Neuron (in vitro differentiated cells): ENCODE data around the gene RAD51B.

ENCODE experiments used
- H2AFZ ChIP-seq: one replicate; pipeline ENCODE4 v1.6.1; 2013; ENCODE audit warnings: low read depth, mild to moderate bottlenecking, inconsistent platforms, low read length, moderate library complexity
- H3K27me3 ChIP-seq: one replicate; pipeline ENCODE4 v1.6.1; 2013; ENCODE audit warnings: low read length; ENCODE audit not compliant: insufficient read depth
- H3K36me3 ChIP-seq: one replicate; pipeline ENCODE4 v1.6.1; 2013; ENCODE audit warnings: low read length; ENCODE audit not compliant: insufficient read depth
- H3K4me1 ChIP-seq: one replicate; pipeline ENCODE4 v1.6.1; 2013; ENCODE audit warnings: low read length; ENCODE audit not compliant: insufficient read depth
- H3K4me3 ChIP-seq: 2 replicates; pipeline ENCODE4 v1.5.1; 2013; ENCODE audit warnings: mild to moderate bottlenecking, low read length, moderate library complexity
- H3K9me3 ChIP-seq: one replicate; pipeline ENCODE4 v1.6.1; 2013; ENCODE audit warnings: low read length

RAD51B gene

DNA sequence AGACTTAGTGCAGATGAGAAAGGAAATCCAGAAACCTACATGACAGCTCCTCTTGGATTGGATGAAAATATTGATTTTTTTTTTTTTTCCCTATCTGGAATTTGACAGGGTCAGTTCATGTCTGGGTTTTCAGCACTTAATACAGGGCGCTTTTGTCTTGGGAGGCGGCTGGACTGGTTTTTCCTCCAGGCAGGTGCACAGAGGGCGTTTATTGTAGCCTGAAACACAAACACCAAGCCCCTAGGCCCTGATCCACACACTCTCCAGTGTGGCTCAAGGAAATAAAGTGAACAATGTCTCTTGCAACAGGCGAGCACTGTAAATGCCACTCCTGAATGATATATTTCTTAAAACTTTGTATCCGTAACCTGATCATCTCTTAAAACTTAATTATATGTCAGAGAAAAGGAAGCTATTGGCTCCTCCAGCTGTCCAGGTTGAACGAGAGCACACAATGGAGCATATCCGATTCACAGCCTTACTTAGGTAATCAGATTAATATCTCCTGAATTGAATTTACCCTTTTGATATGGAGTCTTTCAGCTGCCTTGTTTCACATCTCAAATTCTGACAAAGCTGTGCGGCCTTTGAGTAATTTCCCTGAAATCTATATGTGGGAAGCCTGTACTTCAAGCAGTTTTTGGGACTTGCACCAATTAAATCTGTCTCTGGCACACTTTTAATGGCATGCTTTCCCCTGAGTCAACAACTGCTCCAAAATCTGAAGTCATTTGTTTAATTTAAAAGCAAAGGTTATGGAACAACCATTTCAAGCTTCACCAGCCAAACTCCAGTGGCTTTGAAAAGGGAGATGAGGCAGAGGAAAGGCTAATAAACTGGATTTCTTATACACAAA is 487.6 kb downstream of the RAD51B start:
- H2AFZ ChIP-seq, result no peak overlapping the region
- H3K4me3 ChIP-seq, result no peak overlapping the region
- H3K4me1 ChIP-seq, result peaks cover 16% of the 10 kb centered on the region
- no peaks in the 10 kb centered on the region for H3K36me3 ChIP-seq
- no peaks in the 10 kb centered on the region for H3K27me3 ChIP-seq
- peaks cover under 1% of the 10 kb centered on the region for H3K9me3 ChIP-seq

GRCh38 chr14:68307790-68308168 is 488.2 kb downstream of the RAD51B start:
- H3K27me3 ChIP-seq, result no peaks in the 10 kb centered on the region
- H3K36me3 ChIP-seq, result no peaks in the 10 kb centered on the region
- H3K4me1 ChIP-seq, result peaks cover 18% of the 10 kb centered on the region
- H2AFZ ChIP-seq, result no peak overlapping the region
- H3K4me3 ChIP-seq, result no peak overlapping the region
- H3K9me3 ChIP-seq, result no peaks in the 10 kb centered on the region

DNA sequence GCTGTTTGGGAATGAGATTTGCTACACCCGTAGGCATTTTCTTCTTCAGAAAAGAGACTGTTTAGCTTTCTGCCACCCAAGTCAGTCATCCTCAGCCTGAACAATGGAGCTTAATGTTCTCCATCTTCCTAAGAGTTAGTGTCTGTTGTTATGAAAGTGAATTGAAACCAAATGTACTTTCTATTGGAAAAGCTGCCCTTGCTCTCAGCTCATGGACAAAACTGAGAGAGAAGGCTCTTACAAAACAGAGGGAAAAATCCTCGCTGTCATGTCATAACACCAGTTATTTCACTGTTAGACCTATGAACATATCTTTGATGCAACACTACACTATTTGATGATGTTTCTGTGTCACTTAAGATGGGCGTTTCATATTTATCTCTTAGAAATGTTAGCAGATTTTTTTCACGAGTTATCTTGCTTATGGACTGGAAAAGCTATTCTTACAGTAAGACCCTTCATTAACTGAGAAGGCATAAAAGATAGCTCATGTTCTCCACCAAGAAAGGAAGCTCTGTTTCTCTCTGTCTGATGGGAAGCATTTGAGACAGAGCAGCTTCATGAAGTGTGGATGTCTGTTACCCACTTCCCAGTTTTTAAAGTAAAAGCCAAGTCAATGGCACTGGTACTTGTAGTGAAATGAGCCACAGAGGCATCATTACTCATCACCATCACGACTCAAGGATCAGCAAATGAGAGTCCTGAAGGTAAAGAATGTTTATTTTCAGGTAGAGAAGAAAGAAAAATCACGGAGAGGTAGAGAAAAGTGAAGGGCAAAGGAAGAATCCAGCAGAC is 489.3 kb downstream of the RAD51B start:
- H3K4me1 ChIP-seq, result peaks cover 27% of the 10 kb centered on the region
- no peak overlapping the region for H2AFZ ChIP-seq
- no peak overlapping the region for H3K4me3 ChIP-seq
- H3K27me3 ChIP-seq, result no peaks in the 10 kb centered on the region
- no peaks in the 10 kb centered on the region for H3K36me3 ChIP-seq
- H3K9me3 ChIP-seq, result no peaks in the 10 kb centered on the region

GRCh38 chr14:68309616-68310015 is 490.0 kb downstream of the RAD51B start:
- no peak overlapping the region for H2AFZ ChIP-seq
- H3K4me1 ChIP-seq, result peaks cover 29% of the 10 kb centered on the region
- no peaks in the 10 kb centered on the region for H3K9me3 ChIP-seq
- no peaks in the 10 kb centered on the region for H3K36me3 ChIP-seq
- no peak overlapping the region for H3K4me3 ChIP-seq
- H3K27me3 ChIP-seq, result no peaks in the 10 kb centered on the region

GRCh38 chr14:68312300-68312699 is 492.7 kb downstream of the RAD51B start:
- H3K4me1 ChIP-seq, result peaks cover 33% of the 10 kb centered on the region
- no peaks in the 10 kb centered on the region for H3K36me3 ChIP-seq
- no peak overlapping the region for H3K4me3 ChIP-seq
- H3K27me3 ChIP-seq, result no peaks in the 10 kb centered on the region
- H3K9me3 ChIP-seq, result no peaks in the 10 kb centered on the region
- H2AFZ ChIP-seq, result no peak overlapping the region

DNA sequence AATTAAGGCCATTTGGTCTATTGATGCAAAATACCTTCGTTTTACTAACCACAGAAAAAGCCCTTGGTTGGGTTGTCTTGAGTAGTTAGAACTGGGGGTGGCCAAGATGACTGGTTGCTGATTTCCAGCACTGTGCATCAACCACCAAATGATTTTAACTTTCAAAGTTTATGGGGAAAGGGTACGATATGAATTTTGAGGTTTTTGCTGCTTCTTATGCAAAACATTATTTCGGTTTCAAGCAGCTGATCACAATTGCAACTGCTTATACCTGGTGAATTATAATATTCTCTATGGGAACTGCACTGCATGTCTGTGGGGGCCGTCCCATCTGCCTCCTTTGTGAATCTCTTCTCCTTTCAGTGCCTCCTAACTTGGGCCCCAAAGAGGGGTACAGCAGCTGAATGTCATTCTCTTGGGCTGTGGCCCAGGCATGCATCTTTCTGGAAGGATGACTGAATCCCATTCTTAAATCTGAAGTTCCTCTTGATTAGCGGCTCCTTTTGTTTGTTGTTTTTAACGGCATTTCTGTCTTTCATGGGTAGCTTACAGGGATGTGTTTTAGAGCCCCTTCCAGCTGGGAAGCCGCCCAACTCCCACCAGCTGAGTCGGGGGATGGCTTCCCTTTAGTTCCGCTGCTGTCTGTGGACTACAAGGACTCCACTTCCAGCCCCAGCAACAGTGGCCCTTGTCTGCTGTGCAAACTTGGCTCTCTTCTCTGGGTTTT is 493.5 kb downstream of the RAD51B start:
- H3K9me3 ChIP-seq, result no peaks in the 10 kb centered on the region
- no peaks in the 10 kb centered on the region for H3K27me3 ChIP-seq
- H2AFZ ChIP-seq, result no peak overlapping the region
- no peaks in the 10 kb centered on the region for H3K36me3 ChIP-seq
- H3K4me3 ChIP-seq, result no peak overlapping the region
- peaks cover 27% of the 10 kb centered on the region for H3K4me1 ChIP-seq

DNA sequence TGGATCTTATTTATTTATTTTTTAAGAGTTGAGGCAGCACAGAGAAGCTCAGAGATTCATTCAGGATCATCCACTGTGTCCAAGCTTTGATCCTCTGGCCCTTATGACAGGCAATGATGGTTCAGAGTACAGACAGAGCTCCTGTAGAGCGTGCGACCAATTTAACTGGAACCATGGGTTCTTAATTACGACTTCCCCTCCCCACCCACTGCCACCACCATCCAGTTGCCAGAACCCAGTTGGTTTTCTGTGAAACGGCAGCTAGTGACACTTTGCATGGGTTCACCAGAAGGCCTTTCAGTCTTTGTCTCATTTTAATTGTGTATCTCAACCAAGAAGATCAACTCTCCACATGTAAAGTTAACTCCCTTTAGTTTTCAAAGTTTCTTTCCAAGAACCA is 495.1 kb downstream of the RAD51B start:
- no peaks in the 10 kb centered on the region for H3K27me3 ChIP-seq
- no peaks in the 10 kb centered on the region for H3K9me3 ChIP-seq
- H3K4me1 ChIP-seq, result peaks cover 32% of the 10 kb centered on the region
- H3K4me3 ChIP-seq, result no peak overlapping the region
- no peak overlapping the region for H2AFZ ChIP-seq
- no peaks in the 10 kb centered on the region for H3K36me3 ChIP-seq

DNA sequence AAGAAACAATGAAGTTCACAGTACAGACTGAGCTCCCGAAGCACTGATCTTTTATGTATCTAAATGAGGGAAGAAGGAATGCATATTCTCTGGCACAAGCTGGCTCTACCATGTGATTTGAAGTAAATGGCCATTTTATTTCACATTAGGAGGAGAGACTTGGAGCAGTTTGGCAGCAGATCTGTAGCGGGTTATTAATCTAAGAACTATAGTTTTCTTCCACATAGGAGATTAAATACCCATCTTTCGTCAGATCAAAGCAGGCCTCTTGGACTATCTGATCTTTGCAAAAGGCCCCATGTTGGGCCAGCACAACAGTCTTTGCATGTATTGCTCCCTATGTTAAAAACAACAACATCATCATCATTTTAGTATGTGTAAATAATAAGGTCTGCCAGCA is 495.5 kb downstream of the RAD51B start:
- no peaks in the 10 kb centered on the region for H3K9me3 ChIP-seq
- H3K4me3 ChIP-seq, result no peak overlapping the region
- no peaks in the 10 kb centered on the region for H3K36me3 ChIP-seq
- H3K27me3 ChIP-seq, result no peaks in the 10 kb centered on the region
- peaks cover 32% of the 10 kb centered on the region for H3K4me1 ChIP-seq
- H2AFZ ChIP-seq, result no peak overlapping the region

- Histone ChIP-seq H3K4me3 (no peak overlapping the region), H3K9me3 (no peaks in the 10 kb centered on the region), H3K27me3 (no peaks in the 10 kb centered on the region), H3K4me1 (peaks cover 32% of the 10 kb centered on the region), H3K36me3 (no peaks in the 10 kb centered on the region), H2AFZ (no peak overlapping the region)
These were observed 496.7 kb downstream of the RAD51B start for GRCh38 chr14:68316078-68316868.

GRCh38 chr14:68317239-68317638 is 497.7 kb downstream of the RAD51B start:
- Histone ChIP-seq H2AFZ (no peak overlapping the region), H3K9me3 (no peaks in the 10 kb centered on the region), H3K4me3 (no peak overlapping the region), H3K4me1 (peaks cover 32% of the 10 kb centered on the region), H3K36me3 (no peaks in the 10 kb centered on the region), H3K27me3 (no peaks in the 10 kb centered on the region)

- Histone ChIP-seq H3K4me3 (no peak overlapping the region), H2AFZ (no peak overlapping the region), H3K4me1 (peaks cover 21% of the 10 kb centered on the region), H3K27me3 (no peaks in the 10 kb centered on the region), H3K9me3 (no peaks in the 10 kb centered on the region), H3K36me3 (no peaks in the 10 kb centered on the region)
These were observed 499.2 kb downstream of the RAD51B start for GRCh38 chr14:68318828-68319227.

DNA sequence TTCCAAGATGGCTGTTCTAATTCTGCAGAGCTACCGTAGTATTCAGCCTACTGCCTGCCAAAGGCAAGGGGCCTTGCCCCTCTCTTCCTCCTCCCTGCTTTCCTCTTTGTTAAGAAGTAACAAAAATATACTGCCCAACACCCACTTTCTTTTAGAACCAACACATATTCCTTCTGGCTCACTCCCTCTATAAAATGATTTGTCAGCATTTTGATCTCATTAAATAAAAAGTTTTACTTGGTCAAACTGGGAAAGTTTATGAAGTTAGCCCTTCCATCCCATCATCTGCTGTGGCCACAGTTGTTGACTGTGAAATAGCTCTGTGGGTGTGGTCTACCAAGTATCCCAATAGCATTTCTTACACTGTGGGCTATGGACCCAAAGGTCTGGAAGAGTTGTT is 500.9 kb downstream of the RAD51B start:
- peaks cover 19% of the 10 kb centered on the region for H3K4me1 ChIP-seq
- no peak overlapping the region for H3K4me3 ChIP-seq
- no peaks in the 10 kb centered on the region for H3K9me3 ChIP-seq
- H3K36me3 ChIP-seq, result no peaks in the 10 kb centered on the region
- H2AFZ ChIP-seq, result no peak overlapping the region
- no peaks in the 10 kb centered on the region for H3K27me3 ChIP-seq
